Gastroesophageal sphincter (tissue), 3 donors: ENCODE data around the gene SLC8A2.

ENCODE experiments used
- CTCF ChIP-seq, 4 experiments: fragments of 200-600 bp in 2 of 4; fragments of 450-650 bp in 2 of 4; sonication (generic) in 1 of 4; IDR thresholded peaks; one replicate each; pipeline ENCODE4 v1.5.1; 2017 to 2019; ENCODE audit warnings: antibody characterized with exemption in 4 of 4, mild to moderate bottlenecking in 2 of 4, moderate library complexity in 2 of 4
- POLR2A ChIP-seq, 2 donors: fragments of 450-650 bp; IDR thresholded peaks; one replicate each; pipeline ENCODE4 v1.6.1; 2017; ENCODE audit warnings: antibody characterized with exemption in 2 of 2, mild to moderate bottlenecking in 2 of 2, moderate library complexity in 1 of 2
- POLR2AphosphoS5 ChIP-seq: sonication (generic); formaldehyde crosslinking; IDR thresholded peaks from one replicate; pipeline ENCODE4 v1.6.1; 2017; ENCODE audit warnings: antibody characterized with exemption

- TF ChIP-seq CTCF (IDR thresholded peaks at IDR 0.05) = no peak
- no peak for TF ChIP-seq POLR2AphosphoS5
- TF ChIP-seq POLR2A (IDR thresholded peaks at IDR 0.05) = no peak
These were observed 18.3 kb upstream of the SLC8A2 start for GRCh38 chr19:47490031-47490430.
